ENCODE results near the gene DCLK1.

DNA sequence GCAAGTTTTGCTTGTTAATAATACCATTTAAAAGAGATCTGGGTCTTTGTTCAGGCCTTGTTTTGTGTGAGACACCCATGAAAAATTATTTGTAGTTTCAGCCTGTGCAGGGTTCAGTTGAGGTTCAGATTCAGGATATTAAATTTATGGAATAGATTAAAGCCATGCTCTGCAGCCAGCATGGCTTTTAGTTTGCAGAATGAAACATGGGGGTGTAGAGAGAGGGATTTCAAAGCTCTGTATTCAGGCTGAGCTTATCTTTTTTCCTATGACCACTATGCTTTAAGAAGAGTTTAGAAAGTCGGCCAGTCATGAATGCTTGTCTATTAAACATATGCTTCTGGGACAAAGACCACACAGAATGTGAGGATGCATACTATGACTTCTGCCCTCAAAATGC is 73.6 kb downstream of the DCLK1 start:
- TF ChIP-seq POLR2AphosphoS5 (IDR thresholded peaks at IDR 0.05; ENCODE audit: low read depth, low read length) (no peak), TAF1 (IDR thresholded peaks at IDR 0.05; ENCODE audit: borderline replicate concordance, insufficient read depth, low read length) (no peak)
